DND-41 (cell line): ENCODE results near the gene ZMYND19.
"Not testable (repeated sequence)": the region's sequence is repeated elsewhere in the genome, so short reads cannot be mapped to it uniquely, and the experiment has no call there.

ENCODE experiments used
- ATAC-seq: fragments of 200-7000 bp; cut with Tn5 transposase; 3 replicates; pipeline ENCODE4 v1.9.1; 2021; ENCODE audit warnings: low read depth; ENCODE audit not compliant: insufficient read depth
- DNase-seq: peaks from one replicate; pipeline ENCODE4 v3.0.0-alpha.2; 2020
- H2AFZ ChIP-seq: 2 replicates; pipeline ENCODE4 v1.6.0; 2012; ENCODE audit warnings: low read depth, low read length
- H3K27ac ChIP-seq: 2 replicates; pipeline ENCODE4 v1.5.1; 2012; ENCODE audit warnings: low read length, inconsistent platforms
- H3K27me3 ChIP-seq: fragments of 200-600 bp; sonication (generic); 2 replicates; pipeline ENCODE4 v1.6.0; 2012; ENCODE audit warnings: low read length, mild to moderate bottlenecking, inconsistent platforms; ENCODE audit not compliant: insufficient read depth, poor library complexity
- H3K36me3 ChIP-seq: 2 replicates; pipeline ENCODE4 v1.5.1; 2012; ENCODE audit warnings: low read length, inconsistent platforms; ENCODE audit not compliant: insufficient read depth
- H3K4me1 ChIP-seq: 2 replicates; pipeline ENCODE4 v1.5.1; 2012; ENCODE audit warnings: mild to moderate bottlenecking, low read length; ENCODE audit not compliant: insufficient read depth
- H3K4me2 ChIP-seq: 2 replicates; pipeline ENCODE4 v1.6.0; 2012; ENCODE audit warnings: mild to moderate bottlenecking, moderate library complexity, low read length, inconsistent platforms; ENCODE audit not compliant: insufficient read depth
- H3K4me3 ChIP-seq, 2 experiments: fragments of 200-600 bp in 1 of 2; shearing (Covaris generic) in 1 of 2; 2 replicates each; pipeline ENCODE4 v1.5.1; 2012 to 2016; ENCODE audit warnings: inconsistent platforms in 2 of 2, low read length in 2 of 2, mild to moderate bottlenecking in 2 of 2, low read depth in 1 of 2, moderate library complexity in 1 of 2
- H3K79me2 ChIP-seq: 2 replicates; pipeline ENCODE4 v1.6.0; 2012; ENCODE audit warnings: low read length, inconsistent platforms; ENCODE audit not compliant: insufficient read depth
- H3K9ac ChIP-seq: 2 replicates; pipeline ENCODE4 v1.6.0; 2012; ENCODE audit warnings: low read depth, mild to moderate bottlenecking, inconsistent platforms, low read length, moderate library complexity
- H3K9me3 ChIP-seq: 2 replicates; pipeline ENCODE4 v1.5.1; 2012; ENCODE audit warnings: low read length, moderate library complexity, mild to moderate bottlenecking, inconsistent platforms; ENCODE audit not compliant: insufficient read depth, severe bottlenecking
- H4K20me1 ChIP-seq: 2 replicates; pipeline ENCODE4 v1.6.0; 2012; ENCODE audit warnings: low read length; ENCODE audit not compliant: insufficient read depth
- EZH2 ChIP-seq: IDR thresholded peaks from 3 replicates; pipeline ENCODE4 v1.6.1; 2012; ENCODE audit warnings: borderline replicate concordance, low read depth, mild to moderate bottlenecking, moderate library complexity, low read length, inconsistent platforms; ENCODE audit not compliant: severe bottlenecking
- TF ChIP-seq, protein P1 (sequence below): IDR thresholded peaks from 2 replicates; pipeline ENCODE4 v1.5.1; 2012; ENCODE audit warnings: borderline replicate concordance, low read length, moderate library complexity, mild to moderate bottlenecking; ENCODE audit not compliant: poor library complexity, severe bottlenecking; ENCODE audit errors: extremely low read depth

Gene ZMYND19

DNA sequence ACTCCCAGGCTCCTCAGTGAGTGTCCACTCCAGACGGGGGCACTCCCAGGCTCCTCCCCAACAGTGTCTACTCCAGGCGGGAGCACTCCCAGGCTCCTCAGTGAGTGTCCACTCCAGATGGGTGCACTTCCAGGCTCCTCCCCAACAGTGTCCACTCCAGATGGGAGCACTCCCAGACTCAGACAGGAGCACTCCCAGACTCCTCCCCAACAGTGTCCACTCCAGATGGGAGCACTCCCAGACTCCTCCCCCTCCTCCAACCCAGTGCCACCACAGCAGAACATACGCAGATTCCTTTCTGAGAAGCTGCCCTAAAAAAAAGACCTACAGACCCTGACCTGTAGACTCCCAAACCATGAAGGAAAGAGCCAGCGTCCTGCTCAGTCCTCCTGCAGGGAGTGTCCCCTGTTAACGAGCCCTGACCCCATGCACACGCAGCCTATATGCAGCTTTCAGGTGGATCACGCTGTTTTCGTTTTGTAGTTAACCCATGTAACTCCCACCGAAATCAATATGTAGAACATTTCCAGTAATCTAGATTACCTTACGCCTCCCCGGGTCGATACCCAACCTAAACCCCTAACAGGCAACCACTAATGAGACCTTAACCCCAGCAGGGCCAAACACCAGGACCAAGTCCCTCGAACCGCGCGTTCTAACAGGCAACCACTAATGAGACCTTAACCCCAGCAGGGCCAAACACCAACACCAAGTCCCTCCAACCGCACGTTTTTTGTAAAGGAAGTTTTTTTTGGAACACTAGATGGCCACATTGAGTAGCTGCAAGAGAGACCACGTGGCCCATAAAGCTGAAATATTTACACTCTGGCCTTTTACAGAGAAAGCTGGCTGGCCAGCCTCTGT, 55.8 kb downstream of the ZMYND19 start:
- Histone ChIP-seq H3K9ac (no peak overlapping the region), H3K79me2 (no peaks in the 10 kb centered on the region), H4K20me1 (peaks cover 6% of the 10 kb centered on the region), H3K4me2 (no peak overlapping the region), H3K4me1 (peaks cover 12% of the 10 kb centered on the region), H3K36me3 (no peaks in the 10 kb centered on the region), H3K27me3 (no peaks in the 10 kb centered on the region), H3K4me3 (no peak overlapping the region), H2AFZ (no peak overlapping the region), H3K9me3 (no peaks in the 10 kb centered on the region), H3K27ac (no peak overlapping the region)
- DNase-seq (no peak), ATAC-seq (0 out of 3 replicates have a peak, but pooled peaks have one; percentile 31)
- TF ChIP-seq, protein P1, sequence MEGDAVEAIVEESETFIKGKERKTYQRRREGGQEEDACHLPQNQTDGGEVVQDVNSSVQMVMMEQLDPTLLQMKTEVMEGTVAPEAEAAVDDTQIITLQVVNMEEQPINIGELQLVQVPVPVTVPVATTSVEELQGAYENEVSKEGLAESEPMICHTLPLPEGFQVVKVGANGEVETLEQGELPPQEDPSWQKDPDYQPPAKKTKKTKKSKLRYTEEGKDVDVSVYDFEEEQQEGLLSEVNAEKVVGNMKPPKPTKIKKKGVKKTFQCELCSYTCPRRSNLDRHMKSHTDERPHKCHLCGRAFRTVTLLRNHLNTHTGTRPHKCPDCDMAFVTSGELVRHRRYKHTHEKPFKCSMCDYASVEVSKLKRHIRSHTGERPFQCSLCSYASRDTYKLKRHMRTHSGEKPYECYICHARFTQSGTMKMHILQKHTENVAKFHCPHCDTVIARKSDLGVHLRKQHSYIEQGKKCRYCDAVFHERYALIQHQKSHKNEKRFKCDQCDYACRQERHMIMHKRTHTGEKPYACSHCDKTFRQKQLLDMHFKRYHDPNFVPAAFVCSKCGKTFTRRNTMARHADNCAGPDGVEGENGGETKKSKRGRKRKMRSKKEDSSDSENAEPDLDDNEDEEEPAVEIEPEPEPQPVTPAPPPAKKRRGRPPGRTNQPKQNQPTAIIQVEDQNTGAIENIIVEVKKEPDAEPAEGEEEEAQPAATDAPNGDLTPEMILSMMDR, result peak; percentile 22
- no peak for TF ChIP-seq EZH2

DNA sequence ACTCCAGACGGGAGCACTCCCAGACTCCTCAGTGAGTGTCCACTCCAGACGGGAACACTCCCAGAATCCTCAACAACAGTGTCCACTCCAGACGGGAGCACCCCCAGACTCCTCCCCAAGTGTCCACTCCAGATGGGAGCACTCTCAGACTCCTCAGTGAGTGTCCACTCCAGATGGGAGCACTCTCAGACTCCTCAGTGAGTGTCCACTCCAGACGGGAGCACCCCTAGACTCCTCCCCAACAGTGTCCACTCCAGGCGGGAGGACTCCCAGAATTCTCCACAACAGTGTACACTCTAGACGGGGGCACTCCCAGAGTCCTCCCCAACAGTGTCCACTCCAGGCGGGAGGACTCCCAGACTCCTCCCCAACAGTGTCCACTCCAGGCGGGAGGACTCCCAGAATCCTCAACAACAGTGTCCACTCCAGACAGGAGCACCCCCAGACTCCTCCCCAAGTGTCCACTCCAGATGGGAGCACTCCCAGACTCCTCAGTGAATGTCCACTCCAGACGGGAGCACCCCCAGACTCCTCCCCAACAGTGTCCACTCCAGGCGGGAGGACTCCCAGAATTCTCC, 57.3 kb downstream of the ZMYND19 start:
- not testable (repeated sequence) for H3K27me3 ChIP-seq, H3K36me3 ChIP-seq, H3K9me3 ChIP-seq, DNase-seq, H3K4me2 ChIP-seq, ATAC-seq, H3K9ac ChIP-seq, H3K79me2 ChIP-seq, H2AFZ ChIP-seq, H3K4me3 ChIP-seq, H3K27ac ChIP-seq, H4K20me1 ChIP-seq
- peaks cover 12% of the 10 kb centered on the region for H3K4me1 ChIP-seq
